H7 (cell line): ENCODE results near the gene SERGEF. TPM values are rescaled to one million over a fixed set of nuclear protein-coding genes. Genes with fewer than 3 reads are reported as not detected.

Source experiments
- DNase-seq: peaks from one replicate; pipeline ENCODE4 v3.0.0; 2012
- H3K27me3 ChIP-seq: 2 replicates; pipeline ENCODE4 v1.6.0; 2011; ENCODE audit warnings: mild to moderate bottlenecking, low read length; ENCODE audit not compliant: control insufficient read depth, insufficient read depth
- H3K36me3 ChIP-seq: replicated peaks from 2 replicates; pipeline ENCODE4 v1.5.1; 2011; ENCODE audit warnings: low read length; ENCODE audit not compliant: control insufficient read depth, insufficient read depth
- H3K4me3 ChIP-seq: 2 replicates; pipeline ENCODE4 v1.5.1; 2011; ENCODE audit warnings: low read depth, mild to moderate bottlenecking, control low read depth, low read length, moderate library complexity; ENCODE audit not compliant: insufficient read depth
- total RNA-seq: library from RNA; depleted of rRNA; stranded (reverse); fragments of >200 nt; shearing (Covaris generic); gene quantifications from 2 replicates; pipeline ENCODE4 v1.2.3, GENCODE V29; 2014

Gene SERGEF
- total RNA-seq, 1 experiment from 2014 or later, result 16.5 TPM

- Histone ChIP-seq H3K36me3 (no peaks in the 10 kb centered on the region), H3K27me3 (no peaks in the 10 kb centered on the region), H3K4me3 (no peak overlapping the region)
- DNase-seq, result no peak
Measured at GRCh38 chr11:17805043-17805442, 207.8 kb downstream of the SERGEF start.

- Histone ChIP-seq H3K27me3 (no peaks in the 10 kb centered on the region), H3K4me3 (no peak overlapping the region), H3K36me3 (no peaks in the 10 kb centered on the region)
- no peak for DNase-seq
Measured at GRCh38 chr11:17803754-17804334, 209.0 kb downstream of the SERGEF start.

- Histone ChIP-seq H3K4me3 (no peak overlapping the region), H3K36me3 (no peaks in the 10 kb centered on the region), H3K27me3 (no peaks in the 10 kb centered on the region)
- no peak for DNase-seq
Measured at GRCh38 chr11:17802491-17802890, 210.4 kb downstream of the SERGEF start.

GRCh38 chr11:17801166-17801565, 211.7 kb downstream of the SERGEF start:
- H3K36me3 ChIP-seq, result no peaks in the 10 kb centered on the region
- no peaks in the 10 kb centered on the region for H3K27me3 ChIP-seq
- peak; percentile 79 for DNase-seq
- no peak overlapping the region for H3K4me3 ChIP-seq

GRCh38 chr11:17799147-17799546, 213.7 kb downstream of the SERGEF start:
- no peak overlapping the region for H3K4me3 ChIP-seq
- H3K36me3 ChIP-seq, result no peaks in the 10 kb centered on the region
- DNase-seq, result no peak
- H3K27me3 ChIP-seq, result no peaks in the 10 kb centered on the region

- Histone ChIP-seq H3K4me3 (no peak overlapping the region), H3K36me3 (no peaks in the 10 kb centered on the region), H3K27me3 (no peaks in the 10 kb centered on the region)
- DNase-seq, result no peak
Measured at GRCh38 chr11:17798716-17799115, 214.1 kb downstream of the SERGEF start.

- no peaks in the 10 kb centered on the region for H3K36me3 ChIP-seq
- H3K4me3 ChIP-seq, result no peak overlapping the region
- no peaks in the 10 kb centered on the region for H3K27me3 ChIP-seq
- no peak for DNase-seq
Measured at GRCh38 chr11:17798253-17798652, 214.6 kb downstream of the SERGEF start.

- no peak overlapping the region for H3K4me3 ChIP-seq
- no peaks in the 10 kb centered on the region for H3K36me3 ChIP-seq
- DNase-seq, result no peak
- no peaks in the 10 kb centered on the region for H3K27me3 ChIP-seq
Measured at GRCh38 chr11:17796154-17796553, 216.7 kb downstream of the SERGEF start.

GRCh38 chr11:17794981-17795380, 217.9 kb downstream of the SERGEF start:
- no peak for DNase-seq
- Histone ChIP-seq H3K36me3 (no peaks in the 10 kb centered on the region), H3K4me3 (no peak overlapping the region), H3K27me3 (no peaks in the 10 kb centered on the region)

GRCh38 chr11:17793642-17794170, 219.1 kb downstream of the SERGEF start:
- Histone ChIP-seq H3K4me3 (no peak overlapping the region), H3K27me3 (no peaks in the 10 kb centered on the region), H3K36me3 (no peaks in the 10 kb centered on the region)
- no peak for DNase-seq

- H3K27me3 ChIP-seq, result no peaks in the 10 kb centered on the region
- no peaks in the 10 kb centered on the region for H3K36me3 ChIP-seq
- no peak for DNase-seq
- no peak overlapping the region for H3K4me3 ChIP-seq
Measured at GRCh38 chr11:17792161-17792560, 220.7 kb downstream of the SERGEF start.

GRCh38 chr11:17791144-17791543, 221.7 kb downstream of the SERGEF start:
- no peak for DNase-seq
- H3K36me3 ChIP-seq, result no peaks in the 10 kb centered on the region
- no peak overlapping the region for H3K4me3 ChIP-seq
- H3K27me3 ChIP-seq, result no peaks in the 10 kb centered on the region

- no peaks in the 10 kb centered on the region for H3K27me3 ChIP-seq
- DNase-seq, result no peak
- H3K4me3 ChIP-seq, result no peak overlapping the region
- H3K36me3 ChIP-seq, result no peaks in the 10 kb centered on the region
Measured at GRCh38 chr11:17790453-17790852, 222.4 kb downstream of the SERGEF start.

- no peak for DNase-seq
- Histone ChIP-seq H3K36me3 (no peaks in the 10 kb centered on the region), H3K27me3 (no peaks in the 10 kb centered on the region), H3K4me3 (no peak overlapping the region)
Measured at GRCh38 chr11:17788084-17788483, 224.8 kb downstream of the SERGEF start.

- DNase-seq, result no peak
- no peaks in the 10 kb centered on the region for H3K36me3 ChIP-seq
- H3K27me3 ChIP-seq, result no peaks in the 10 kb centered on the region
- H3K4me3 ChIP-seq, result no peak overlapping the region
Measured at GRCh38 chr11:17786824-17787525, 225.9 kb downstream of the SERGEF start.
